Thymus (tissue), 11 donors: ENCODE measurements around the gene MTF2. TPM values are rescaled to one million over a fixed set of nuclear protein-coding genes. Genes with fewer than 3 reads are reported as not detected.
"Not testable (repeated sequence)": the region's sequence is repeated elsewhere in the genome, so short reads cannot be mapped to it uniquely, and the experiment has no call there.

ENCODE experiments used
- DNase-seq, 9 donors: peaks; one replicate each; pipeline ENCODE4 v3.0.0-alpha.2; 2013; ENCODE audit warnings: low spot score in 9 of 9, low read depth in 6 of 9, missing footprints in 1 of 9
- H3K27ac ChIP-seq, 2 donors: one replicate each; pipeline ENCODE4 v1.5.1; 2013; ENCODE audit warnings: control low read depth in 1 of 2, low read depth in 1 of 2, low read length in 1 of 2, mild to moderate bottlenecking in 1 of 2, moderate library complexity in 1 of 2
- H3K27me3 ChIP-seq, 2 donors: one replicate each; pipeline ENCODE4 v1.5.1; 2013; ENCODE audit warnings: low read length in 1 of 2; ENCODE audit not compliant: control insufficient read depth in 2 of 2, insufficient read depth in 1 of 2
- H3K36me3 ChIP-seq, 2 donors: one replicate each; pipeline ENCODE4 v1.5.1; 2013; ENCODE audit warnings: low read length in 1 of 2, mild to moderate bottlenecking in 1 of 2, moderate library complexity in 1 of 2; ENCODE audit not compliant: control insufficient read depth in 2 of 2, insufficient read depth in 2 of 2
- H3K4me1 ChIP-seq, 2 donors: one replicate each; pipeline ENCODE4 v1.5.1; 2013; ENCODE audit warnings: low read length in 2 of 2; ENCODE audit not compliant: control insufficient read depth in 2 of 2, insufficient read depth in 2 of 2
- H3K4me3 ChIP-seq, 2 donors: one replicate each; pipeline ENCODE4 v1.5.1; 2013; ENCODE audit warnings: low read length in 2 of 2, control low read depth in 1 of 2, mild to moderate bottlenecking in 1 of 2
- H3K9me3 ChIP-seq, 2 donors: one replicate each; pipeline ENCODE4 v1.5.1; 2013; ENCODE audit warnings: low read length in 1 of 2, mild to moderate bottlenecking in 1 of 2; ENCODE audit not compliant: control insufficient read depth in 2 of 2, insufficient read depth in 1 of 2
- WGBS: extraction: QIAGEN DNeasy Blood & Tissue Kit; methylation state at CpG from one replicate; pipeline ENCODE4 v1.1.7; 2013; 5-methylcytosine and 5-hydroxymethylcytosine counted together
- polyA plus RNA-seq: library from polyadenylated mRNA; stranded (reverse); fragments of 200-250 nt; gene quantifications from one replicate; pipeline ENCODE4 v1.2.3, GENCODE V29; 2013
- total RNA-seq: library from RNA; stranded (reverse); fragments of 120-200 nt; gene quantifications from one replicate; pipeline ENCODE4 v1.2.4, GENCODE V29; 2013
- donor health status: healthy.

MTF2 gene
- total and polyA plus RNA-seq, 2 donors = 41.1 to 85.0 TPM

GRCh38 chr1:93163314-93163713, 84.2 kb downstream of the MTF2 start:
- H3K27me3 ChIP-seq, H3K27ac ChIP-seq, H3K4me1 ChIP-seq, H3K36me3 ChIP-seq, H3K4me3 ChIP-seq, H3K9me3 ChIP-seq, DNase-seq: not testable (repeated sequence)
- over 99% methylated on average over 8 of the region's 8 CpGs for WGBS

GRCh38 chr1:93164816-93165215, 85.7 kb downstream of the MTF2 start:
- Histone ChIP-seq H3K9me3 (no peaks in the 10 kb centered on the region), H3K27me3 (no peaks in the 10 kb centered on the region), H3K4me3 (no peak overlapping the region), H3K36me3 (peaks cover 0 to 5% of the 10 kb centered on the region in 2 donors), H3K4me1 (no peaks in the 10 kb centered on the region), H3K27ac (no peak overlapping the region)
- no peak for DNase-seq
- over 99% methylated on average over 2 of the region's 2 CpGs for WGBS

GRCh38 chr1:93165895-93166294, 86.8 kb downstream of the MTF2 start:
- H3K27me3 ChIP-seq, H3K4me1 ChIP-seq, H3K4me3 ChIP-seq, H3K9me3 ChIP-seq, DNase-seq, H3K36me3 ChIP-seq, H3K27ac ChIP-seq: not testable (repeated sequence)
- 99% methylated on average over 1 of the region's 1 CpG for WGBS

- no peak overlapping the region for H3K4me3 ChIP-seq
- peaks cover 0 to 8% of the 10 kb centered on the region in 2 donors for H3K9me3 ChIP-seq
- no peaks in the 10 kb centered on the region for H3K27me3 ChIP-seq
- peaks cover 0 to 5% of the 10 kb centered on the region in 2 donors for H3K36me3 ChIP-seq
- no peak overlapping the region for H3K27ac ChIP-seq
- peaks cover 0 to 5% of the 10 kb centered on the region in 2 donors for H3K4me1 ChIP-seq
- DNase-seq = no peak
Observed at GRCh38 chr1:93167006-93167405, 87.9 kb downstream of the MTF2 start.

DNA sequence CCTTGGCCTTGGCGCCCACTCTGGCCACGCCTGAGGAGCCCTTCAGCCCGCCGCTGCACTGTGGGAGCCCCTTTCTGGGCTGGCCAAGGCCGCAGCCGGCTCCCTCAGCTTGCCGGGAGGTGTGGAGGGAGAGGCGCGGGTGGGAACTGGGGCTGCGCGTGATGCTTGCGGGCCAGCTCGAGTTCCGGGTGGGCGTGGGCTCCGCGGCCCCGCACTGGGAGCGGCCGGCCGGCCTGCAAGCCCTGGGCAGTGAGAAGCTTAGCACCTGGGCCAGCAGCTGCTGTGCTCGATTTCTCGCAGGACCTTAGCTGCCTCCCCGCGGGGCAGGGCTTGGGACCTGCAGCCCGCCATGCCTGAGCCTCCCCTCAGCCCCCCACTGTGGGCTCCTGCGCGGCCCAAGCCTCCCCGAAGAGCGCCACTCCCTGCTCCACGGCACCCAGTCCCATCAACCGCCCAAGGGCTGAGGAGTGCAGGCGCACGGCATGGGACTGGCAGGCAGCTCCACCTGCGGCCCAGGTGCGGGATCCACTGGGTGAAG, 91.1 kb downstream of the MTF2 start:
- DNase-seq, H3K4me1 ChIP-seq, H3K9me3 ChIP-seq, H3K27me3 ChIP-seq, H3K36me3 ChIP-seq, H3K4me3 ChIP-seq: not testable (repeated sequence)
- H3K27ac ChIP-seq = peak overlapping the region in 1 of 2 donors; percentile 5
- 98% methylated on average over 36 of the region's 36 CpGs for WGBS

DNA sequence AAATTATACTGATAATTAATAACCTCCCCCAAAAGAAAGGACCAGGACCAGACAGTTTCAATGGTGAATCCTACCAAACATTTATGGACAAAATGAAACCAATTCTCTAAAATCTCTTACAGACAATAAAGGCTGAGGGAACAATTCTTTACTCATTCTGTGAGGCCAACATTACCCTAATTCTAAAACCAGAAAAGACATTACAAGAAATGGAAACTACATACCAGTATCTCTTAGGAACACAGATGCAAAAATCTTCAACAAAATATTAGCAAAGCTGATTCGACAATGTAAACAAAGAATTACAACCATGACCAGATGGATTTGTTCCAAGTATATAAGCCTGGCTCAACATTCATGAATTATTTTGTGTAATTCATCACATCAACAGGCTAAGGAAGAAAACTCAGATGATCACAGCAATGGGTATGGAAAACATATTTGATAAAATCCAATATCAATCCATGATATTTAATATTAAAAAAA, 92.5 kb downstream of the MTF2 start:
- Histone ChIP-seq H3K27ac (no peak overlapping the region), H3K4me3 (no peak overlapping the region), H3K36me3 (peaks cover 0 to 6% of the 10 kb centered on the region in 2 donors), H3K4me1 (peaks cover 0 to 5% of the 10 kb centered on the region in 2 donors), H3K9me3 (peaks cover 0 to 8% of the 10 kb centered on the region in 2 donors), H3K27me3 (no peaks in the 10 kb centered on the region)
- DNase-seq = no peak
- 77% methylated on average over 1 of the region's 1 CpG for WGBS

GRCh38 chr1:93172778-93173177, 93.7 kb downstream of the MTF2 start:
- WGBS = 92% methylated on average over 1 of the region's 1 CpG
- Histone ChIP-seq H3K27me3 (no peaks in the 10 kb centered on the region), H3K27ac (no peak overlapping the region), H3K4me3 (no peak overlapping the region), H3K9me3 (peaks cover 0 to 8% of the 10 kb centered on the region in 2 donors), H3K36me3 (peaks cover 0 to 6% of the 10 kb centered on the region in 2 donors), H3K4me1 (peaks cover 4 to 8% of the 10 kb centered on the region in 2 donors)
- DNase-seq = no peak

DNA sequence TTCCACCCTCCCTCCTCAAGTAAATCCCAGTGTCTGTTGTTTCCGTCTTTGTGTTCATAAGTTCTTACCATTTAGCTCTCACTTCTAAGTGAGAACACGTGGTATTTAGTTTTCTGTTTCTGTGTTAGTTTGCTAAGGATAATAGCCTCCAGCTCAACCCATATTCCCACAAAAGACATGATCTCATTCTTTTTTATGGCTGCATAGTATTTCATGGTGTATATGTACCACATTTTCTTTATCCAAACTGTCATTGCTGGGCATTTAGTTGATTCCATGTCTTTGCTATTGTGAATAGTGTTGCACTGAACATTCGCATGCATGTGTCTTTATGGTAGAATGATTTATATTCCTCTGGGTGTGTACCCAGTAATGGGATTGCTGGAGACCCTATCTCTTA, 95.6 kb downstream of the MTF2 start:
- WGBS = over 99% methylated on average over 3 of the region's 3 CpGs

GRCh38 chr1:93177991-93178390, 98.9 kb downstream of the MTF2 start:
- Histone ChIP-seq H3K27me3 (no peaks in the 10 kb centered on the region), H3K4me1 (peaks cover 7 to 12% of the 10 kb centered on the region in 2 donors), H3K9me3 (no peaks in the 10 kb centered on the region), H3K27ac (no peak overlapping the region), H3K36me3 (peaks cover 0 to 6% of the 10 kb centered on the region in 2 donors), H3K4me3 (peak overlapping the region; percentile 3 to 9)
- 79% methylated on average over 4 of the region's 4 CpGs for WGBS
- DNase-seq = no peak

More for the DNA sequence above, 95.6 kb downstream of the MTF2 start:
- H3K4me3 ChIP-seq, H3K27me3 ChIP-seq, DNase-seq, H3K27ac ChIP-seq, H3K9me3 ChIP-seq, H3K36me3 ChIP-seq: not testable (repeated sequence)
- H3K4me1 ChIP-seq = peaks cover 7 to 14% of the 10 kb centered on the region in 2 donors
